HepG2 (cell line): Measurements from ENCODE around the gene CAMSAP1. TPM values are rescaled to one million over a fixed set of nuclear protein-coding genes. Genes with fewer than 3 reads are reported as not detected.

Experiments used
- ARID2 ChIP-seq: sonication (generic); formaldehyde crosslinking; IDR thresholded peaks from 2 replicates; pipeline ENCODE4 v1.8.1; 2022; ENCODE audit warnings: mild to moderate bottlenecking, missing genetic modification reagents, borderline replicate concordance
- EHMT2 ChIP-seq: fragments of 200-600 bp; sonication (generic); IDR thresholded peaks from 2 replicates; pipeline ENCODE4 v1.7.0; 2017; ENCODE audit warnings: antibody characterized with exemption, low read depth, low read length, borderline replicate concordance
- FOXA3 ChIP-seq: IDR thresholded peaks from 2 replicates; pipeline ENCODE4 v1.6.1; 2016; ENCODE audit warnings: missing genetic modification reagents, missing compliant biosample characterization
- FOXK1 ChIP-seq: sonication (generic); formaldehyde crosslinking; IDR thresholded peaks from 2 replicates; pipeline ENCODE4 v1.4.0; 2020; ENCODE audit warnings: low read depth, missing genetic modification reagents, borderline replicate concordance
- IKZF4 ChIP-seq: sonication (generic); formaldehyde crosslinking; IDR thresholded peaks from 2 replicates; pipeline ENCODE4 v1.5.1; 2020; ENCODE audit warnings: borderline replicate concordance, mild to moderate bottlenecking, low read depth, missing genetic modification reagents; ENCODE audit errors: not compliant biosample characterization
- MIER3 ChIP-seq: IDR thresholded peaks from 2 replicates; pipeline ENCODE4 v1.6.1; 2016; ENCODE audit warnings: missing compliant biosample characterization, borderline replicate concordance
- MTF1 ChIP-seq: sonication (generic); formaldehyde crosslinking; IDR thresholded peaks from 2 replicates; pipeline ENCODE4 v1.5.0; 2020; ENCODE audit warnings: missing genetic modification reagents
- NFE2L2 ChIP-seq: fragments of 150-350 bp; IDR thresholded peaks from 2 replicates; pipeline ENCODE4 v1.6.1; 2014; ENCODE audit warnings: low read length
- ZBTB42 ChIP-seq: sonication (generic); formaldehyde crosslinking; IDR thresholded peaks from 2 replicates; pipeline ENCODE4 v1.5.0; 2020; ENCODE audit warnings: mild to moderate bottlenecking, missing genetic modification reagents
- ZNF180 ChIP-seq: sonication (generic); formaldehyde crosslinking; IDR thresholded peaks from 2 replicates; pipeline ENCODE4 v1.4.0; 2020; ENCODE audit warnings: low read depth, missing genetic modification reagents, borderline replicate concordance
- ZNF652 ChIP-seq: IDR thresholded peaks from 2 replicates; pipeline ENCODE4 v1.6.1; 2016; ENCODE audit warnings: low read depth, borderline replicate concordance
- ZNF775 ChIP-seq: sonication (generic); formaldehyde crosslinking; IDR thresholded peaks from 2 replicates; pipeline ENCODE4 v1.4.0; 2020; ENCODE audit warnings: missing genetic modification reagents, mild to moderate bottlenecking, moderate library complexity, borderline replicate concordance
- polyA plus RNA-seq, 8 experiments: library from polyadenylated mRNA; depleted of rRNA in 3 of 8; stranded (reverse) in 7 of 8; unstranded in 1 of 8; fragments of >200 nt; fragmentation: Illumina TruSeq in 4 of 8; extraction: Trizol in 4 of 8; gene quantifications; 2 replicates each; pipeline versions ENCODE4 v1.2.1 to v1.2.3, GENCODE V29; 2011 to 2016; ENCODE audit warnings: low read depth in 4 of 8, missing spikeins in 1 of 8, mixed read lengths in 1 of 8; ENCODE audit not compliant: insufficient read depth in 1 of 8
- total RNA-seq, 5 experiments: library from RNA; depleted of rRNA; stranded (reverse); fragments of >200 nt; fragmentation: Illumina TruSeq; extraction: Trizol; gene quantifications; 2 replicates each; pipeline ENCODE4 v1.2.3, GENCODE V29; 2016; ENCODE audit warnings: low read depth in 1 of 5
- TF ChIP-seq, protein P1 (sequence below): sonication (generic); formaldehyde crosslinking; IDR thresholded peaks from 2 replicates; pipeline ENCODE4 v1.5.1; 2020; ENCODE audit warnings: missing genetic modification reagents, mild to moderate bottlenecking, borderline replicate concordance
- TF ChIP-seq, protein P2 (sequence below): sonication (generic); formaldehyde crosslinking; IDR thresholded peaks from 2 replicates; pipeline ENCODE4 v1.5.1; 2020; ENCODE audit warnings: mild to moderate bottlenecking, missing genetic modification reagents, moderate library complexity
- TF ChIP-seq, protein P3 (sequence below): sonication (generic); formaldehyde crosslinking; IDR thresholded peaks from 2 replicates; pipeline ENCODE4 v1.4.0; 2020; ENCODE audit warnings: missing genetic modification reagents, borderline replicate concordance
- TF ChIP-seq, protein P4 (sequence below): sonication (generic); formaldehyde crosslinking; IDR thresholded peaks from 2 replicates; pipeline ENCODE4 v1.5.1; 2020; ENCODE audit warnings: missing genetic modification reagents, mild to moderate bottlenecking, borderline replicate concordance

CAMSAP1 gene
- total and polyA plus RNA-seq, 2 of the 13 experiments (the other 11 are each of a cell fraction or from before 2014, with no cell fraction given): 3.8 to 12.4 TPM

DNA sequence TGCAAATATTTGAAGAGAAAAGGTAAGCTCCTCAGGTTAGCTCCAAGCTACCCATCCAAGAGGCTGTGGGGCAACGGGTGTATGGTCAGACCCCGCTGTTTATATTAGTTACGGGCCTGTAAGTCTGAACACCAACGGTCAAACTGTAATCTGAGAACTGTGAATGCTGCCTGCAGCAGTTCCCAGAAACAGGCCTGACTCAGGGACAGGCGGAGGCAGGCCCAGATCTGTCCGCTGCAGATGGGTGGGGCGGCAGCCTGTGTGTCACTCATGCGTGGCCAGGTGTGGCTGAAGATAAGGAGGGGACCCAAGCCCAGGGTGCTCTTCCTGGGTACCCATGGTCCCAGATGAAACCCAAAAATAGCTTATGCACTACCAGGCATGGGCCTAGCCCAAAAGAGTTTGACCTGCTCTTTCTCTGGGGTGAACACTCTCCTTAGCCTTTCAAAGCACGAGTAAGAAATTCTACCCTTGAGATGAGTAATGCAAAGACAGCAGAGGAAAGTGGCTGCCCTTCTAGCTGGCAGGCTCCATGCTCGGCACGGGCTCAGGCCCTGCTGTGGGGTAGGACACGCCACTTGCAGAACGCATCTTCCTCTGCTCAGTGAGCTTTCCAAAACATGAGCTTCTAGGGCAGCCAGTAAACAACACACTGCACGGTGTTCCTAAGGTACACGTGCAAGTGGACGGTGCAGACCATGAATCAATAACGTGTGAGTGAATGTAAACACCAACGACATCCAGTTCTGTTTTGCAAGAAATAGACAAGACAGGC, 44.7 kb upstream of the CAMSAP1 start (continued):
- TF ChIP-seq ZNF775: no peak
- no peak for TF ChIP-seq NFE2L2
- no peak for TF ChIP-seq IKZF4 (CRISPR knock-in tag)
- TF ChIP-seq FOXA3 (CRISPR knock-in tag): peak; percentile 83
- TF ChIP-seq ARID2: no peak
- no peak for TF ChIP-seq ZNF180 (CRISPR knock-in tag)
- TF ChIP-seq EHMT2: no peak
- TF ChIP-seq MTF1 (CRISPR knock-in tag): no peak
- TF ChIP-seq ZNF652 (CRISPR knock-in tag): no peak
- TF ChIP-seq FOXK1 (CRISPR knock-in tag): peak; percentile 89; the same call in 1 of the 2 replicates
- TF ChIP-seq, protein P1, sequence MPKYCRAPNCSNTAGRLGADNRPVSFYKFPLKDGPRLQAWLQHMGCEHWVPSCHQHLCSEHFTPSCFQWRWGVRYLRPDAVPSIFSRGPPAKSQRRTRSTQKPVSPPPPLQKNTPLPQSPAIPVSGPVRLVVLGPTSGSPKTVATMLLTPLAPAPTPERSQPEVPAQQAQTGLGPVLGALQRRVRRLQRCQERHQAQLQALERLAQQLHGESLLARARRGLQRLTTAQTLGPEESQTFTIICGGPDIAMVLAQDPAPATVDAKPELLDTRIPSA (CRISPR knock-in tag): no peak
- TF ChIP-seq ZBTB42 (CRISPR knock-in tag): no peak
- TF ChIP-seq, protein P2, sequence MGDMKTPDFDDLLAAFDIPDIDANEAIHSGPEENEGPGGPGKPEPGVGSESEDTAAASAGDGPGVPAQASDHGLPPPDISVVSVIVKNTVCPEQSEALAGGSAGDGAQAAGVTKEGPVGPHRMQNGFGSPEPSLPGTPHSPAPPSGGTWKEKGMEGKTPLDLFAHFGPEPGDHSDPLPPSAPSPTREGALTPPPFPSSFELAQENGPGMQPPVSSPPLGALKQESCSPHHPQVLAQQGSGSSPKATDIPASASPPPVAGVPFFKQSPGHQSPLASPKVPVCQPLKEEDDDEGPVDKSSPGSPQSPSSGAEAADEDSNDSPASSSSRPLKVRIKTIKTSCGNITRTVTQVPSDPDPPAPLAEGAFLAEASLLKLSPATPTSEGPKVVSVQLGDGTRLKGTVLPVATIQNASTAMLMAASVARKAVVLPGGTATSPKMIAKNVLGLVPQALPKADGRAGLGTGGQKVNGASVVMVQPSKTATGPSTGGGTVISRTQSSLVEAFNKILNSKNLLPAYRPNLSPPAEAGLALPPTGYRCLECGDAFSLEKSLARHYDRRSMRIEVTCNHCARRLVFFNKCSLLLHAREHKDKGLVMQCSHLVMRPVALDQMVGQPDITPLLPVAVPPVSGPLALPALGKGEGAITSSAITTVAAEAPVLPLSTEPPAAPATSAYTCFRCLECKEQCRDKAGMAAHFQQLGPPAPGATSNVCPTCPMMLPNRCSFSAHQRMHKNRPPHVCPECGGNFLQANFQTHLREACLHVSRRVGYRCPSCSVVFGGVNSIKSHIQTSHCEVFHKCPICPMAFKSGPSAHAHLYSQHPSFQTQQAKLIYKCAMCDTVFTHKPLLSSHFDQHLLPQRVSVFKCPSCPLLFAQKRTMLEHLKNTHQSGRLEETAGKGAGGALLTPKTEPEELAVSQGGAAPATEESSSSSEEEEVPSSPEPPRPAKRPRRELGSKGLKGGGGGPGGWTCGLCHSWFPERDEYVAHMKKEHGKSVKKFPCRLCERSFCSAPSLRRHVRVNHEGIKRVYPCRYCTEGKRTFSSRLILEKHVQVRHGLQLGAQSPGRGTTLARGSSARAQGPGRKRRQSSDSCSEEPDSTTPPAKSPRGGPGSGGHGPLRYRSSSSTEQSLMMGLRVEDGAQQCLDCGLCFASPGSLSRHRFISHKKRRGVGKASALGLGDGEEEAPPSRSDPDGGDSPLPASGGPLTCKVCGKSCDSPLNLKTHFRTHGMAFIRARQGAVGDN: peak; percentile 16; the same call in 1 of the 2 replicates
- TF ChIP-seq, protein P3, sequence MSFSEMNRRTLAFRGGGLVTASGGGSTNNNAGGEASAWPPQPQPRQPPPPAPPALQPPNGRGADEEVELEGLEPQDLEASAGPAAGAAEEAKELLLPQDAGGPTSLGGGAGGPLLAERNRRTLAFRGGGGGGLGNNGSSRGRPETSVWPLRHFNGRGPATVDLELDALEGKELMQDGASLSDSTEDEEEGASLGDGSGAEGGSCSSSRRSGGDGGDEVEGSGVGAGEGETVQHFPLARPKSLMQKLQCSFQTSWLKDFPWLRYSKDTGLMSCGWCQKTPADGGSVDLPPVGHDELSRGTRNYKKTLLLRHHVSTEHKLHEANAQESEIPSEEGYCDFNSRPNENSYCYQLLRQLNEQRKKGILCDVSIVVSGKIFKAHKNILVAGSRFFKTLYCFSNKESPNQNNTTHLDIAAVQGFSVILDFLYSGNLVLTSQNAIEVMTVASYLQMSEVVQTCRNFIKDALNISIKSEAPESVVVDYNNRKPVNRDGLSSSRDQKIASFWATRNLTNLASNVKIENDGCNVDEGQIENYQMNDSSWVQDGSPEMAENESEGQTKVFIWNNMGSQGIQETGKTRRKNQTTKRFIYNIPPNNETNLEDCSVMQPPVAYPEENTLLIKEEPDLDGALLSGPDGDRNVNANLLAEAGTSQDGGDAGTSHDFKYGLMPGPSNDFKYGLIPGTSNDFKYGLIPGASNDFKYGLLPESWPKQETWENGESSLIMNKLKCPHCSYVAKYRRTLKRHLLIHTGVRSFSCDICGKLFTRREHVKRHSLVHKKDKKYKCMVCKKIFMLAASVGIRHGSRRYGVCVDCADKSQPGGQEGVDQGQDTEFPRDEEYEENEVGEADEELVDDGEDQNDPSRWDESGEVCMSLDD (CRISPR knock-in tag): no peak
- no peak for TF ChIP-seq MIER3
- TF ChIP-seq, protein P4, sequence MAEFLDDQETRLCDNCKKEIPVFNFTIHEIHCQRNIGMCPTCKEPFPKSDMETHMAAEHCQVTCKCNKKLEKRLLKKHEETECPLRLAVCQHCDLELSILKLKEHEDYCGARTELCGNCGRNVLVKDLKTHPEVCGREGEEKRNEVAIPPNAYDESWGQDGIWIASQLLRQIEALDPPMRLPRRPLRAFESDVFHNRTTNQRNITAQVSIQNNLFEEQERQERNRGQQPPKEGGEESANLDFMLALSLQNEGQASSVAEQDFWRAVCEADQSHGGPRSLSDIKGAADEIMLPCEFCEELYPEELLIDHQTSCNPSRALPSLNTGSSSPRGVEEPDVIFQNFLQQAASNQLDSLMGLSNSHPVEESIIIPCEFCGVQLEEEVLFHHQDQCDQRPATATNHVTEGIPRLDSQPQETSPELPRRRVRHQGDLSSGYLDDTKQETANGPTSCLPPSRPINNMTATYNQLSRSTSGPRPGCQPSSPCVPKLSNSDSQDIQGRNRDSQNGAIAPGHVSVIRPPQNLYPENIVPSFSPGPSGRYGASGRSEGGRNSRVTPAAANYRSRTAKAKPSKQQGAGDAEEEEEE (CRISPR knock-in tag): no peak
